PC-9 (cell line): Measurements from ENCODE around the gene P4HB.

ENCODE experiments used
- EZH2 ChIP-seq: fragments of 200-600 bp; sonication (generic); IDR thresholded peaks from 2 replicates; pipeline ENCODE4 v1.8.0; 2017; ENCODE audit warnings: antibody characterized with exemption, low read depth
- TF ChIP-seq, protein P1 (sequence below): fragments of 200-600 bp; sonication (generic); conservative IDR thresholded peaks from 2 replicates; pipeline ENCODE4 v1.6.1; 2017; ENCODE audit warnings: mixed run types, antibody characterized with exemption, mild to moderate bottlenecking, moderate library complexity

DNA sequence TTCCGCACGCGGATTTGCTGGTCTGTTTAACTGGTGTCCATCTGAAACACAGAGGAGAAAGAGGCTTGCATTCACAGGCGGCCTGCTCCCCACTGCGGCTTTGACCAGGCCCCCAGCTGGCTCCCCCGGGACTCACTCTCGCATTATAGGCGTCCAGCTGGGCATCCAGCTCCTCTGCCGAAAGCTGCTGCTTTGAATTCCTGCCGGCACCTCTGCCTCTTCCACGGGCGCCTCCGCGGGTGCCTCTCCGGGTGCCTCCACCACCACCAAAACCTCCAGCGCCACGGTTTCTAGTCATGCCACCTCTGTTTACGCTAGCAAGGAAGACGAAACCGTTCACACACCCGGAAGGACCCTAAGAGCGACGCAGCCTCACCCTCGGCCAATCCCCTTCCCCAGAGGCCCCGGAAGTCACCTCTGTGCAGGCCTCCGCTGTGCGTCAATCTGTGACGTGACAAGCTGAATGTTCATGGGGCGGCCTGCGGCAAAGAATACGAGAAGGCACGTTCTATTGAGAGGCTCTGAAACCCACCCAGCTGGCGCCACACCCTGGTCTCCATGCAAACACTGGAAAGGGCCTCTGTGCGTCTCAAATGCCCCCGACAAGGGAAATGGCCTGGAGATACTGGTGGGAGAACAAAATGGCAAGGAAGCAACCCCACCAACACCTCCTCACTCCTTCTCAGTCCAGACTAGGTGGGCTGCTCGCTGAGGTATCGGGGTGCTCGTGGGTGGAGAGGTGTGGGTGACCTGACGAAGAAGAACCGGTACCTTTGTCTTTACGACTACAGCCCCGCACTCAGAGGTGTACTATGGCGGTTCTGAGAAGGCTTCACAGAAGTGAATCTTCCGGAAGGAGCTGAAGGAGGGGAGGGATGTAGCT, 28.0 kb upstream of the P4HB start:
- TF ChIP-seq, protein P1, sequence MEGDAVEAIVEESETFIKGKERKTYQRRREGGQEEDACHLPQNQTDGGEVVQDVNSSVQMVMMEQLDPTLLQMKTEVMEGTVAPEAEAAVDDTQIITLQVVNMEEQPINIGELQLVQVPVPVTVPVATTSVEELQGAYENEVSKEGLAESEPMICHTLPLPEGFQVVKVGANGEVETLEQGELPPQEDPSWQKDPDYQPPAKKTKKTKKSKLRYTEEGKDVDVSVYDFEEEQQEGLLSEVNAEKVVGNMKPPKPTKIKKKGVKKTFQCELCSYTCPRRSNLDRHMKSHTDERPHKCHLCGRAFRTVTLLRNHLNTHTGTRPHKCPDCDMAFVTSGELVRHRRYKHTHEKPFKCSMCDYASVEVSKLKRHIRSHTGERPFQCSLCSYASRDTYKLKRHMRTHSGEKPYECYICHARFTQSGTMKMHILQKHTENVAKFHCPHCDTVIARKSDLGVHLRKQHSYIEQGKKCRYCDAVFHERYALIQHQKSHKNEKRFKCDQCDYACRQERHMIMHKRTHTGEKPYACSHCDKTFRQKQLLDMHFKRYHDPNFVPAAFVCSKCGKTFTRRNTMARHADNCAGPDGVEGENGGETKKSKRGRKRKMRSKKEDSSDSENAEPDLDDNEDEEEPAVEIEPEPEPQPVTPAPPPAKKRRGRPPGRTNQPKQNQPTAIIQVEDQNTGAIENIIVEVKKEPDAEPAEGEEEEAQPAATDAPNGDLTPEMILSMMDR, result no peak
- TF ChIP-seq EZH2, result no peak
